GM19468 (cell line): ENCODE data around the gene CPLX4.

ENCODE experiments used
- ATAC-seq: cut with Tn5 transposase; IDR thresholded peaks from one replicate; pipeline ENCODE4 v1.9.1; 2021; ENCODE audit warnings: mild to moderate bottlenecking, moderate library complexity, moderate number of reproducible peaks; ENCODE audit not compliant: unreplicated experiment; ENCODE audit errors: extremely low read depth

CPLX4 gene

GRCh38 chr18:59246796-59247195 lies 71.7 kb downstream of the CPLX4 start:
- ATAC-seq = no peak
